ENCODE measurements around the gene NAGLU. TPM values are rescaled to one million over a fixed set of nuclear protein-coding genes. Genes with fewer than 3 reads are reported as not detected.

NAGLU gene
- polyA plus RNA-seq, 2 of the 4 experiments (the other 2 are of a cell fraction) = 17.8 to 34.5 TPM

DNA sequence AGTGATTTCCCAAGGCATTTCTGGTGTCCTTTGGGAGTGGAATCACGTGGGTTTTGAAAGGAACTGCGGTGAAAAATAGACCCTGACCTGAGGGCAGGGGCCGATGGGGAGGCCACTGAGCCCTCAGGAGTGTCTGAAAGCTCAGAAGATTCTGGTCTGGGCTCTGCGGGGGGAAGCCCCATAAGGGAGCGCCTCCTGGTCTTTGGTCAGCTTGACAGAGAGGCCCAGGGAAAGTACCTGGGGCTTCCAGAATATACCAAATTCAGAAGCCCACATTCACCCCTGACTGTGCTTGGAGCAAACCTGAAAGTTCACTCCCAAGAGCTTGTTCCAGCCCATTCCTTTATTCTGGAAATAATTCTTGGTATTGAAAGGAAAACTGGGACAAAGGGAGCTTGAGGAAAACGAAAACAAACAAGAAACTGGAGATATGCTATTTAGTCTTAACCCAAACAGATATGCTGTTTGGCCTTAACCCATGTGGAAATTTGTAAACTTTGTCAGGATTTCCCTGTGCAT, 23.2 kb upstream of the NAGLU start:
- POLR2A ChIA-PET = no interaction called here
- Histone ChIP-seq H3K9me3 (no peaks in the 10 kb centered on the region), H3K4me3 (no peak overlapping the region), H3K27ac (no peak overlapping the region), H3K4me2 (no peak overlapping the region), H3K4me1 (peaks cover 11% of the 10 kb centered on the region)
- 83% methylated on average over 6 of the region's 6 CpGs for WGBS (ENCODE audit: missing lambda C conversion rate)
- TF ChIP-seq EHMT2 (IDR thresholded peaks at IDR 0.05; ENCODE audit: low read depth) (no peak), SMC3 (IDR thresholded peaks at IDR 0.05) (no peak), POLR2AphosphoS2 (conservative IDR thresholded peaks at IDR 0.05; ENCODE audit: low read length) (no peak), HOXA7 (CRISPR knock-in tag; IDR thresholded peaks at IDR 0.05) (no peak), TFCP2L1 (CRISPR knock-in tag; IDR thresholded peaks at IDR 0.05) (no peak), ESRRA (IDR thresholded peaks at IDR 0.05; ENCODE audit: borderline replicate concordance, low read length) (no peak)
- no peak for FAIRE-seq
- DNase-seq (ENCODE audit: low read depth in 1 of 2, low spot score in 1 of 2) = no peak
- CTCF ChIA-PET = interaction anchor here (0.9 to 17.8 kb wide), 7 partner anchors 15 to 194 kb away, joined by 3 to 364 read pairs (median 115); partner anchors contain the start of gene CAVIN1
- ATAC-seq = no peak

DNA sequence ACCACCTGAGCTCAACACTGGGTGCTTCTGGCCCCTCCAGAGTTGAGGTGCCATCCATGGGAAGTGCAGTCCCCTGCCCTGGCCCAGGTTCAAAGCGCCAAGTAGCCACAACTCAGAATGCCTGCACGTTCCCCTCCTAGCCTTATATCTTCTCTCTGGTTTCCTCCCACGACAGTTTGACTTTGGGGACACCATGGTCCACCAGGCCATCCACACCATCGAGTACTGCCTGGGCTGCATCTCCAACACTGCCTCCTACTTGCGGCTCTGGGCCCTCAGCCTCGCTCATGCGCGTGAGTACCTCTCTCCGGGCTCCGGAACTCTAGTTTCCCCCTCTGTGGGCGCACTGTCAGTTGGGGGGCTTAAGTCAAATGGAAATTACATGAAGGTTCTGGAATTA, 22.4 kb upstream of the NAGLU start:
- FAIRE-seq (no peak), ATAC-seq (no peak), DNase-seq (ENCODE audit: low read depth in 1 of 2, low spot score in 1 of 2) (no peak)
- Histone ChIP-seq H3K4me2 (no peak overlapping the region), H3K4me3 (no peak overlapping the region), H3K27ac (no peak overlapping the region), H3K9me3 (no peaks in the 10 kb centered on the region), H3K4me1 (peaks cover 20% of the 10 kb centered on the region)
- TF ChIP-seq, protein P1, sequence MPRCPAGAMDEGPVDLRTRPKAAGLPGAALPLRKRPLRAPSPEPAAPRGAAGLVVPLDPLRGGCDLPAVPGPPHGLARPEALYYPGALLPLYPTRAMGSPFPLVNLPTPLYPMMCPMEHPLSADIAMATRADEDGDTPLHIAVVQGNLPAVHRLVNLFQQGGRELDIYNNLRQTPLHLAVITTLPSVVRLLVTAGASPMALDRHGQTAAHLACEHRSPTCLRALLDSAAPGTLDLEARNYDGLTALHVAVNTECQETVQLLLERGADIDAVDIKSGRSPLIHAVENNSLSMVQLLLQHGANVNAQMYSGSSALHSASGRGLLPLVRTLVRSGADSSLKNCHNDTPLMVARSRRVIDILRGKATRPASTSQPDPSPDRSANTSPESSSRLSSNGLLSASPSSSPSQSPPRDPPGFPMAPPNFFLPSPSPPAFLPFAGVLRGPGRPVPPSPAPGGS (IDR thresholded peaks at IDR 0.05) = no peak
- no peak for TF ChIP-seq CTCF (IDR thresholded peaks at IDR 0.05)
- TF ChIP-seq GATA3 (IDR thresholded peaks at IDR 0.05; ENCODE audit: borderline replicate concordance) = no peak
- no peak for TF ChIP-seq CEBPB (IDR thresholded peaks at IDR 0.05)
- TF ChIP-seq EHF (CRISPR knock-in tag; IDR thresholded peaks at IDR 0.05) = no peak
- TF ChIP-seq HEYL (CRISPR knock-in tag; IDR thresholded peaks at IDR 0.05) = no peak
- no peak for TF ChIP-seq SREBF2 (IDR thresholded peaks at IDR 0.05)
- TF ChIP-seq, protein P2, sequence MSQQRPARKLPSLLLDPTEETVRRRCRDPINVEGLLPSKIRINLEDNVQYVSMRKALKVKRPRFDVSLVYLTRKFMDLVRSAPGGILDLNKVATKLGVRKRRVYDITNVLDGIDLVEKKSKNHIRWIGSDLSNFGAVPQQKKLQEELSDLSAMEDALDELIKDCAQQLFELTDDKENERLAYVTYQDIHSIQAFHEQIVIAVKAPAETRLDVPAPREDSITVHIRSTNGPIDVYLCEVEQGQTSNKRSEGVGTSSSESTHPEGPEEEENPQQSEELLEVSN (IDR thresholded peaks at IDR 0.05; ENCODE audit: borderline replicate concordance, low read depth) = no peak
- 98% methylated on average over 11 of the region's 11 CpGs for WGBS (ENCODE audit: missing lambda C conversion rate)
- ChIA-PET CTCF (interaction anchor here (1.0 to 17.8 kb wide), 8 partner anchors 14 to 195 kb away, joined by 3 to 364 read pairs (median 62); partner anchors contain the start of genes CAVIN1 and NAGLU), POLR2A (no interaction called here)

- 90% methylated on average over 11 of the region's 11 CpGs for WGBS (ENCODE audit: missing lambda C conversion rate)
- Histone ChIP-seq H3K4me1 (peaks cover 26% of the 10 kb centered on the region), H3K27ac (no peak overlapping the region), H3K4me2 (no peak overlapping the region), H3K9me3 (no peaks in the 10 kb centered on the region), H3K4me3 (no peak overlapping the region)
- FAIRE-seq (no peak), DNase-seq (ENCODE audit: low read depth in 1 of 2, low spot score in 1 of 2) (no peak), ATAC-seq (no peak)
- TF ChIP-seq JUN (IDR thresholded peaks at IDR 0.05) = no peak
- no peak for TF ChIP-seq RCOR1 (IDR thresholded peaks at IDR 0.05; ENCODE audit: low read depth, low read length)
- TF ChIP-seq RARB (CRISPR knock-in tag; IDR thresholded peaks at IDR 0.05) = no peak
- TF ChIP-seq NFE2L2 (conservative IDR thresholded peaks at IDR 0.05; ENCODE audit: low read length) = no peak
- no peak for TF ChIP-seq ATOH8 (CRISPR knock-in tag; IDR thresholded peaks at IDR 0.05; ENCODE audit: low read depth)
- TF ChIP-seq RAD21 (conservative IDR thresholded peaks at IDR 0.05 in 1 of 2, IDR thresholded peaks at IDR 0.05 in 1 of 2) = no peak
- CTCF ChIA-PET = interaction anchor here (0.8 to 17.8 kb wide), 11 partner anchors 8 to 196 kb away, joined by 3 to 364 read pairs (median 7); partner anchors contain the start of genes CAVIN1, NAGLU and STAT3
- POLR2A ChIA-PET = interaction anchor here (0.5 kb wide), 1 partner anchor 199 kb away, joined by 3 read pairs; no protein-coding TSS in a partner anchor
Observed at GRCh38 chr17:42514279-42514678, 21.8 kb upstream of the NAGLU start.

All from A549 (cell line).